GM19455 (cell line): Measurements from ENCODE around the gene VSIG10L2.
"Not testable (repeated sequence)": the region's sequence is repeated elsewhere in the genome, so short reads cannot be mapped to it uniquely, and the experiment has no call there.

Experiments
- ATAC-seq: cut with Tn5 transposase; IDR thresholded peaks from one replicate; pipeline ENCODE4 v1.9.1; 2021; ENCODE audit not compliant: unreplicated experiment

The VSIG10L2 gene

GRCh38 chr11:125959511-125959910 lies 13.7 kb downstream of the VSIG10L2 start:
- no peak for ATAC-seq

GRCh38 chr11:125959931-125960330 lies 14.1 kb downstream of the VSIG10L2 start:
- ATAC-seq, result no peak

- no peak for ATAC-seq
These were observed 14.9 kb downstream of the VSIG10L2 start for GRCh38 chr11:125960771-125961170.

GRCh38 chr11:125967515-125967914 lies 21.7 kb downstream of the VSIG10L2 start:
- no peak for ATAC-seq

- ATAC-seq, result no peak
These were observed 22.5 kb downstream of the VSIG10L2 start for GRCh38 chr11:125968354-125968753.

GRCh38 chr11:125971618-125972017 lies 25.8 kb downstream of the VSIG10L2 start:
- no peak for ATAC-seq

GRCh38 chr11:125974284-125974683 lies 28.4 kb downstream of the VSIG10L2 start:
- no peak for ATAC-seq

GRCh38 chr11:125975634-125976033 lies 29.8 kb downstream of the VSIG10L2 start:
- ATAC-seq, result no peak

- ATAC-seq, result no peak
These were observed 30.3 kb downstream of the VSIG10L2 start for GRCh38 chr11:125976156-125976555.

GRCh38 chr11:125977333-125977732 lies 31.5 kb downstream of the VSIG10L2 start:
- ATAC-seq, result no peak

GRCh38 chr11:125978181-125978716 lies 32.4 kb downstream of the VSIG10L2 start:
- no peak for ATAC-seq

- ATAC-seq, result no peak
These were observed 33.0 kb downstream of the VSIG10L2 start for GRCh38 chr11:125978778-125979407.

GRCh38 chr11:125979511-125979910 lies 33.7 kb downstream of the VSIG10L2 start:
- ATAC-seq, result no peak

GRCh38 chr11:125980436-125980835 lies 34.6 kb downstream of the VSIG10L2 start:
- no peak for ATAC-seq

- ATAC-seq, result no peak
These were observed 36.5 kb downstream of the VSIG10L2 start for GRCh38 chr11:125982348-125982730.

GRCh38 chr11:125985956-125986355 lies 40.1 kb downstream of the VSIG10L2 start:
- ATAC-seq, result not testable (repeated sequence)

GRCh38 chr11:125987066-125987641 lies 41.3 kb downstream of the VSIG10L2 start:
- no peak for ATAC-seq

- no peak for ATAC-seq
These were observed 44.4 kb downstream of the VSIG10L2 start for GRCh38 chr11:125990244-125990643.

- ATAC-seq, result no peak
These were observed 47.0 kb downstream of the VSIG10L2 start for GRCh38 chr11:125992893-125993292.

GRCh38 chr11:125994509-125994908 lies 48.7 kb downstream of the VSIG10L2 start:
- ATAC-seq, result no peak

GRCh38 chr11:125995313-125995712 lies 49.5 kb downstream of the VSIG10L2 start:
- peak; percentile 96 for ATAC-seq

- no peak for ATAC-seq
These were observed 52.4 kb downstream of the VSIG10L2 start for GRCh38 chr11:125998267-125998666.
